Mesenchymal stem cell (in vitro differentiated cells and primary cell): ENCODE measurements around the gene ZIC2.

Source experiments
- DNase-seq: peaks from one replicate; pipeline ENCODE4 v3.0.0-alpha.2; 2013
- H2AFZ ChIP-seq: one replicate; pipeline ENCODE4 v1.6.1; 2013; ENCODE audit warnings: low read depth, mild to moderate bottlenecking, control low read depth, inconsistent platforms, low read length, moderate library complexity
- H2AK5ac ChIP-seq: 2 replicates; pipeline ENCODE4 v1.6.1; 2013; ENCODE audit warnings: low read length, moderate library complexity, mild to moderate bottlenecking, inconsistent platforms; ENCODE audit not compliant: severe bottlenecking
- H2BK120ac ChIP-seq: one replicate; pipeline ENCODE4 v1.6.1; 2013; ENCODE audit warnings: low read depth, mild to moderate bottlenecking, inconsistent platforms, low read length, moderate library complexity
- H2BK12ac ChIP-seq, 2 experiments: one replicate each; pipeline ENCODE4 v1.6.1; 2013; ENCODE audit warnings: inconsistent platforms in 2 of 2, low read length in 2 of 2, mild to moderate bottlenecking in 2 of 2, moderate library complexity in 2 of 2, control low read depth in 1 of 2
- H2BK15ac ChIP-seq: one replicate; pipeline ENCODE4 v1.6.1; 2013; ENCODE audit warnings: mild to moderate bottlenecking, low read depth, inconsistent platforms; ENCODE audit not compliant: poor library complexity, severe bottlenecking
- H2BK5ac ChIP-seq: 2 replicates; pipeline ENCODE4 v1.6.1; 2013; ENCODE audit warnings: low read depth, mild to moderate bottlenecking, low read length, control low read depth, inconsistent platforms; ENCODE audit not compliant: poor library complexity, severe bottlenecking
- H3K14ac ChIP-seq, 2 experiments: one replicate each; pipeline ENCODE4 v1.6.1; 2013; ENCODE audit warnings: inconsistent platforms in 2 of 2, low read length in 2 of 2, control low read depth in 1 of 2, mild to moderate bottlenecking in 1 of 2, moderate library complexity in 1 of 2
- H3K18ac ChIP-seq, 2 experiments: one replicate each; pipeline ENCODE4 v1.6.1; 2013; ENCODE audit warnings: inconsistent platforms in 2 of 2, low read length in 2 of 2, control low read depth in 1 of 2, low read depth in 1 of 2, mild to moderate bottlenecking in 1 of 2
- H3K23ac ChIP-seq, 2 experiments: one replicate each; pipeline ENCODE4 v1.6.1; 2013; ENCODE audit warnings: inconsistent platforms in 2 of 2, low read length in 2 of 2, mild to moderate bottlenecking in 2 of 2, moderate library complexity in 2 of 2, control low read depth in 1 of 2
- H3K27ac ChIP-seq: 2 replicates; pipeline ENCODE4 v1.5.1; 2013; ENCODE audit warnings: mild to moderate bottlenecking, moderate library complexity, low read length, control low read depth, inconsistent platforms; ENCODE audit not compliant: poor library complexity, severe bottlenecking
- H3K27me3 ChIP-seq, 2 experiments: 2 replicates each; pipeline versions ENCODE4 v1.6.1 to v1.7.0; 2013; ENCODE audit warnings: low read length in 2 of 2, mild to moderate bottlenecking in 2 of 2, moderate library complexity in 2 of 2, control low read depth in 1 of 2, inconsistent platforms in 1 of 2; ENCODE audit not compliant: control insufficient read depth in 1 of 2, insufficient read depth in 1 of 2
- H3K36me3 ChIP-seq, 2 experiments: 2 replicates each; pipeline versions ENCODE4 v1.6.1 to v1.7.0; 2013; ENCODE audit warnings: low read length in 2 of 2, control low read depth in 1 of 2, inconsistent platforms in 1 of 2, low read depth in 1 of 2, mild to moderate bottlenecking in 1 of 2; ENCODE audit not compliant: insufficient read depth in 2 of 2, control insufficient read depth in 1 of 2
- H3K4ac ChIP-seq, 2 experiments: one replicate each; pipeline ENCODE4 v1.6.1; 2013; ENCODE audit warnings: inconsistent platforms in 2 of 2, low read length in 2 of 2, mild to moderate bottlenecking in 2 of 2, moderate library complexity in 2 of 2, control low read depth in 1 of 2, low read depth in 1 of 2
- H3K4me1 ChIP-seq: 2 replicates; pipeline ENCODE4 v1.6.1; 2013; ENCODE audit warnings: low read depth, low read length, control low read depth; ENCODE audit not compliant: control insufficient read depth, insufficient read depth
- H3K4me2 ChIP-seq: 2 replicates; pipeline ENCODE4 v1.6.1; 2013; ENCODE audit warnings: low read length, mild to moderate bottlenecking, inconsistent platforms; ENCODE audit not compliant: poor library complexity, severe bottlenecking
- H3K4me3 ChIP-seq, 2 experiments: 2 replicates each; pipeline versions ENCODE4 v1.5.1 to v1.7.0; 2013; ENCODE audit warnings: low read length in 2 of 2, mild to moderate bottlenecking in 2 of 2, control low read depth in 1 of 2, low read depth in 1 of 2; ENCODE audit not compliant: insufficient read depth in 1 of 2
- H3K79me1 ChIP-seq: replicated peaks from 2 replicates; pipeline ENCODE4 v1.6.1; 2013; ENCODE audit warnings: mild to moderate bottlenecking, control low read depth, low read length, inconsistent platforms; ENCODE audit not compliant: poor library complexity, severe bottlenecking
- H3K9ac ChIP-seq: 2 replicates; pipeline ENCODE4 v1.7.0; 2013; ENCODE audit warnings: mild to moderate bottlenecking, low read length, moderate library complexity
- H3K9me3 ChIP-seq: 2 replicates; pipeline ENCODE4 v1.7.0; 2013; ENCODE audit warnings: mild to moderate bottlenecking, low read length; ENCODE audit not compliant: control insufficient read depth
- H4K8ac ChIP-seq: one replicate; pipeline ENCODE4 v1.6.1; 2013; ENCODE audit warnings: inconsistent platforms, mild to moderate bottlenecking, low read length, moderate library complexity
- H4K91ac ChIP-seq: one replicate; pipeline ENCODE4 v1.6.1; 2013; ENCODE audit warnings: mild to moderate bottlenecking, low read length, inconsistent platforms
- WGBS: methylation state at CpG from one replicate; pipeline ENCODE4 v1.1.7; 2013; ENCODE audit warnings: mixed read lengths; 5-methylcytosine and 5-hydroxymethylcytosine counted together

The ZIC2 gene

DNA sequence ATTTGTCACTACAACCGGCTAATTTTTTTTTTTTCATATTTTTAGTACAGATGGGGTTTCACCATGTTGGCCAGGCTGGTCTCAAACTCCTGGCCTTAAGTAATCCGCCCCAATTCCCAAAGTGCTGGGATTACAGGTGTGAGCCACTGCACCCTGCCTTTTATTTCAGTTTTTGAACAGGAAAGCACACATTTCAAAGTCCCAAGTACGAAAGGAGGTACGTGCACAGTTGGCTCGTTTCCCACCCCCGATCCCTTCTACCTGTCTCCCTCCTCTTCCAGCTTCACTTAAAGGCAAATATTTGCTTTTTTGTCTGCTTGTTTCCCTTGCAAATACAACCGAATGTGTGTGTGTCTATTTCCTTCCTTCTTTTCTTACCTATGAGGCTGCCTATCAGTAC lies 40.5 kb upstream of the ZIC2 start:
- Histone ChIP-seq H2BK120ac (no peak overlapping the region), H3K27ac (no peak overlapping the region), H3K14ac (no peak overlapping the region), H4K91ac (no peak overlapping the region), H3K4ac (no peak overlapping the region), H3K36me3 (no peaks in the 10 kb centered on the region), H3K9me3 (no peaks in the 10 kb centered on the region), H3K23ac (no peak overlapping the region), H3K4me1 (no peaks in the 10 kb centered on the region), H4K8ac (no peak overlapping the region), H3K79me1 (no peaks in the 10 kb centered on the region), H3K9ac (no peak overlapping the region), H3K27me3 (peaks cover 0 to 53% of the 10 kb centered on the region in 2 experiments), H2AK5ac (no peak overlapping the region), H2BK12ac (no peak overlapping the region), H2AFZ (no peak overlapping the region), H3K4me2 (no peak overlapping the region), H3K18ac (no peak overlapping the region), H2BK5ac (no peak overlapping the region), H3K4me3 (no peak overlapping the region), H2BK15ac (no peak overlapping the region)
- 94% methylated on average over 7 of the region's 7 CpGs for WGBS
- DNase-seq, result no peak

DNA sequence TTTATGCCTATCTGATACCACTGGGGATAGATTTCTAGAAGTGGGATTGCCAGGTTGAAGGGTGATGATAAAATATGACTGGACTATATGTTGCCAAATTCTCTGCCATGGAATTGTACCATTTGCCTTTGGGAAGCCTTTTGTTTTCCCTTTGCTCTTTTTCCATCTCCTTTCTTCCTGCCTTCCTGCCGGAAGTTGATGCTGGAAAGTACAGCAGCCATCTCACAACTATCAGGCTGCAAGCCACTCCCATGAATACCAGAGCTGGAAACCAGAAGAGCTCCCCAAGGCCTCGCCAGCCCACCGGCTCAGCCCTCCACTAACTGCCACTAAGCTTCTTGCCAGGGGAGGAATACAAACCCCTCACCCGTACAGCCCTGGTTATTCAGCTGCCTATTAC lies 39.7 kb upstream of the ZIC2 start:
- Histone ChIP-seq H3K4me1 (no peaks in the 10 kb centered on the region), H4K91ac (no peak overlapping the region), H3K23ac (no peak overlapping the region), H3K79me1 (no peaks in the 10 kb centered on the region), H3K27ac (no peak overlapping the region), H2BK12ac (no peak overlapping the region), H3K4me3 (no peak overlapping the region), H3K27me3 (peaks cover 0 to 58% of the 10 kb centered on the region in 2 experiments), H2AK5ac (no peak overlapping the region), H3K9ac (no peak overlapping the region), H2BK120ac (no peak overlapping the region), H3K4ac (no peak overlapping the region), H3K18ac (no peak overlapping the region), H4K8ac (no peak overlapping the region), H3K4me2 (no peak overlapping the region), H2BK15ac (no peak overlapping the region), H2AFZ (no peak overlapping the region), H3K14ac (no peak overlapping the region), H3K9me3 (no peaks in the 10 kb centered on the region), H3K36me3 (no peaks in the 10 kb centered on the region), H2BK5ac (no peak overlapping the region)
- WGBS, result 91% methylated on average over 1 of the region's 4 CpGs
- no peak for DNase-seq

DNA sequence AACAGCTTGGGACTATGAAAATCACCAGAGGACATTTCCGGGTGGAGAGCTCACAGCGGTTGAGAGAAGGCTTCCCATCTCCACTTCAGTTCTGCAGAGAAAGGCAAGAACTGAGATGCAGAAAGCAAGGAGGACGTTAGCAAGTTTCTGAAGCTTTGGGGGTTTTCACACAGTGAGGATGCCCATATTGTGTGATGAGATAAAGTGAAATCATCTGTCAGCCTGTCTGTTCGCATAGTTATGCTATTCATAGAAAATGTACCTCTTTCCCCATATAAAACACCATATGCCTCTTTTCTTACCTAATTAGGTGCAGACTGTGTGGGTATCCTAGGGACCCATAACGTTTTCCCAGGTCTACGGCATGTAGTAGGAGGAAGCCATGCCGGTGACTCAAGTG lies 37.5 kb upstream of the ZIC2 start:
- no peak overlapping the region for H3K23ac ChIP-seq
- H3K4me1 ChIP-seq, result peaks cover 2% of the 10 kb centered on the region
- no peak overlapping the region for H2AK5ac ChIP-seq
- no peaks in the 10 kb centered on the region for H3K9me3 ChIP-seq
- H3K36me3 ChIP-seq, result no peaks in the 10 kb centered on the region
- no peak overlapping the region for H2BK12ac ChIP-seq
- no peak overlapping the region for H3K18ac ChIP-seq
- H3K27me3 ChIP-seq, result peaks cover 0 to 66% of the 10 kb centered on the region in 2 experiments
- no peak overlapping the region for H2BK15ac ChIP-seq
- no peak overlapping the region for H3K4me2 ChIP-seq
- H2BK5ac ChIP-seq, result no peak overlapping the region
- no peak overlapping the region for H3K4me3 ChIP-seq
- no peak overlapping the region for H2BK120ac ChIP-seq
- no peak overlapping the region for H3K9ac ChIP-seq
- H3K4ac ChIP-seq, result no peak overlapping the region
- H4K91ac ChIP-seq, result no peak overlapping the region
- no peak overlapping the region for H2AFZ ChIP-seq
- no peak overlapping the region for H4K8ac ChIP-seq
- DNase-seq, result no peak
- no peak overlapping the region for H3K27ac ChIP-seq
- H3K79me1 ChIP-seq, result no peaks in the 10 kb centered on the region
- no peak overlapping the region for H3K14ac ChIP-seq
- WGBS, result 82% methylated on average over 7 of the region's 7 CpGs

DNA sequence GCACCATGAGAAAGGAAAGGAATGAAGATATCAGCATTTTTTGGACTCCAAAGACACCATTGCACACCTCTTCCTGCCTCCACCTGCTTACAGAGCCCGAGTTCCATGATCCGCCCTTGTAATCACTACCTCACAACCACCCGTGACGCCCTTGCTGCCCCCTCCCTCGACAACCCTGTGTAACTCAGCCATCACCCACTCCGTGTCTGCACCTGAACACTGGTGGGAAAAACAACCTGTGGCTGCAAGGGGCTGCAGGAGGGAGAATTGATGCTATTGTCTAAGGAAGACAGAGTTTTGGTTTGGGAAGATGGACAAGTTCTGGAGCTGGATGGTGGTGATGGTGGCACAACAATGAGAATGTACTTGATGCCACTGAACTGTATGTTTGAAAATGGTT lies 37.0 kb upstream of the ZIC2 start:
- 92% methylated on average over 6 of the region's 6 CpGs for WGBS

More for the DNA sequence above, 37.0 kb upstream of the ZIC2 start:
- Histone ChIP-seq H3K18ac (no peak overlapping the region), H2BK5ac (no peak overlapping the region), H2AK5ac (no peak overlapping the region), H2BK15ac (no peak overlapping the region), H3K14ac (no peak overlapping the region), H3K9ac (no peak overlapping the region), H3K4me2 (no peak overlapping the region), H3K23ac (no peak overlapping the region), H2BK120ac (no peak overlapping the region), H3K79me1 (no peaks in the 10 kb centered on the region), H3K27me3 (peaks cover 0 to 66% of the 10 kb centered on the region in 2 experiments), H4K8ac (no peak overlapping the region), H4K91ac (no peak overlapping the region), H3K9me3 (no peaks in the 10 kb centered on the region), H3K36me3 (no peaks in the 10 kb centered on the region), H2AFZ (no peak overlapping the region), H3K27ac (no peak overlapping the region), H2BK12ac (no peak overlapping the region), H3K4me3 (no peak overlapping the region), H3K4ac (no peak overlapping the region), H3K4me1 (peaks cover 4% of the 10 kb centered on the region)
- no peak for DNase-seq
